SK-N-MC (cell line): ENCODE data around the gene FER1L5.

Experiments
- EZH2 ChIP-seq: fragments of 200-600 bp; sonication (generic); IDR thresholded peaks from one replicate; pipeline ENCODE4 v1.6.1; 2017; ENCODE audit warnings: antibody characterized with exemption
- POLR2AphosphoS5 ChIP-seq: IDR thresholded peaks from 2 replicates; pipeline ENCODE4 v1.6.1; 2012; ENCODE audit warnings: mild to moderate bottlenecking, low read depth, low read length, borderline replicate concordance

GRCh38 chr2:96700086-96700485 lies 57.5 kb downstream of the FER1L5 start:
- TF ChIP-seq POLR2AphosphoS5 (no peak), EZH2 (no peak)
